MG63 (cell line): Measurements from ENCODE around the gene NDUFB1. TPM values are rescaled to one million over a fixed set of nuclear protein-coding genes. Genes with fewer than 3 reads are reported as not detected.

Source experiments
- DNase-seq: peaks from one replicate; pipeline ENCODE4 v3.0.0-alpha.2; 2020
- H3K27me3 ChIP-seq: fragments of 250-450 bp; sonication (Bioruptor Pico); 2 replicates; pipeline ENCODE4 v1.5.1; 2020; ENCODE audit warnings: mild to moderate bottlenecking, moderate library complexity
- H3K36me3 ChIP-seq: fragments of 250-450 bp; sonication (Bioruptor Pico); 2 replicates; pipeline ENCODE4 v1.5.1; 2020; ENCODE audit warnings: mild to moderate bottlenecking, moderate library complexity
- H3K4me3 ChIP-seq: fragments of 250-450 bp; sonication (Bioruptor Pico); 2 replicates; pipeline ENCODE4 v1.5.1; 2020; ENCODE audit warnings: mild to moderate bottlenecking, moderate library complexity
- H3K9me3 ChIP-seq: fragments of 250-450 bp; sonication (Bioruptor Pico); 2 replicates; pipeline ENCODE4 v1.5.1; 2020; ENCODE audit warnings: mild to moderate bottlenecking, moderate library complexity
- total RNA-seq: library from RNA; depleted of rRNA; stranded (reverse); fragments of >200 nt; shearing (Covaris generic); gene quantifications from 2 replicates; pipeline ENCODE4 v1.2.3, GENCODE V29; 2014; ENCODE audit warnings: low replicate concordance; rRNA removed

Gene NDUFB1
- total RNA-seq, 1 experiment from 2014 or later = 177 TPM

DNA sequence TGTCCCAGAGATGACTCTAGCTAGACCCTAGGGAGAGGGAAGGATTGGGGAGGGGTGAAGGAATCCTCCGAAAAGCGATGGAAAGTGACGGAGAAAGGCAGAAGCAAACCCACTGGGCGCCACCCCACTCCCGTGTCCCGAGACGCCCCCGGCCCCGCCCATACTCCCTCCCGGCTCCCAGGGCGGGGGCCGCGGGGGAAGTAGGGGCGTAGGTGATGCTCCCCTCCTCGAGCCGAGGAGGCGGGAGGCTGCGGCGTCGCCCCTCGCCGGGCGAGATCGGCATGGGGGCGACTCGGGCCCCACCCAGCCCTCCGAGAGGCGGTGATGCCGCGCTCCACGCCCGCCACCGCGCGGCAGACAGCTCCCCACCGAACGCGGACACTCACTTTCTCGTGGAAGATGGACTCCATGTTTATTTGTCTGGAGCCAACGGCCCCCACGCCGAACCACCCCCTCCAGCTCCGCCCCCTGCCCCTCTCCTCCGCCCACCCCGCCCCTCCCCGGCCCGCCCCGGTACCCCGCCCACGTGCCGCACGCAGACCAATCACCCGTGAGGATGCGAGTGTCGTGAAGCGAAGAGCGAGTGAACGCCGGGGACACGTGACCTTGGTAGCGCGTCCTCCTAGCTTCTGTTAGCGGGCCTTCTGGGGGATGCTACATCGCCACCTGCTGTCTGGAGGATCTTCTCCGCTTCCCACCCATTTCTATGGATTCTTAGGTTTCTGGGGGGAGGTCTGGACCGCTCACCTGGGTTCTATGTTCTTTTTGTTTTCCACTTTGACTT lies 15.2 kb downstream of the NDUFB1 start, which contains the start of gene ATXN3:
TSS of gene ATXN3 (minus strand) at position 440 of the 784 bp plus-strand sequence. CDS start at position 410, 30 bp downstream.
- no peaks in the 10 kb centered on the region for H3K27me3 ChIP-seq
- H3K4me3 ChIP-seq = peak within 1 kb of the TSS; percentile 89
- no peaks in the 10 kb centered on the region for H3K36me3 ChIP-seq
- peak; percentile 96 for DNase-seq
- H3K9me3 ChIP-seq = no peaks in the 10 kb centered on the region

DNA sequence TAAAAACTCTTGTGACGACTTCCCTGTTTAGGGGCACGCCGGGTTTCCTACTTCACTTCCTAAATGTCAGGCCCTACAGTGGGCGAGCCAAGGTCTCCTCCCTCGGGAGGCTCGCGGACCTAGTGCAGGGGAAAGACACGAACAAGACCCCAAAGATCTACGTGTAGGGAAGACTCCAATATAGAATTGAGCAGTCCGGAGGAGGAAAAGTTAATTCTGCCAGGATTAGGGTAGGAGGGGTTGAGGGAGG lies 15.7 kb downstream of the NDUFB1 start:
- DNase-seq = peak; percentile 36

DNA sequence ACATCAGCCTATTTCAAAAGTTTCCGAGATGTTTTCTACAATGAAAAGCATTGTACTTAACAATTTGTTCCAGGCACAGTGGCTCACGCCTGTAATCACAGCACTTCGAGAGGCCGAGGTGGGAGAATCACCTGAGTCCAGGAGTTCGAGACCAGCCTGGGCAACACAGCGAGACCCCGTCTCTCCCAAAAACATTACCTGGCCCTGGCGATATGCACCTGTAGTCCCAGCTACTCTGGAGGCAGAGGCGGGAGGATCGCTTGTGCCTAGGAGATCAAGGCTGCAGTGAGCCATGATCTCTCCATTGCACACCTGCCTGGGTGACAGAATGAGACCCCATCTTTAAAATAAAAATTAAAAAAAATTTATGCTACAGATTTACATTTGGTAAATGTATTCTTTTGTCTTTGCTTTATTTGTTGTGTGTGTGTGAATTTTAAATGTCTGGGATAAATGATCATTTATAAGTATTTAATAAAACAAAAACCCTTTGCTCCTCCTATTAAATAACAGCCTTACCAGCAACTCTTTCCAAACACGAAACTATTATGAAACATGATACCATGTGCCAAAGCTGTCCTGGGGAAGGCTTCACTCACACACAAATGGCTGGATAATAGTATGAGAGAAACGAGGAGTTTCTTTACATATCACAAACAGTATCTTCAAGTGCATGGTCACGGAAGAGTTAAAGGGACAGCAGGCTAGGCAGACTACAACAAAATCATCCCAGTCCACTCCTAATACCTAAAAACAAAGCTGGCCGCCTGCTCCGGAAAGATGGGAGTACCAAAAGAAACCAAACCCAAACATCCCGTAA lies 16.2 kb downstream of the NDUFB1 start:
- H3K9me3 ChIP-seq = no peaks in the 10 kb centered on the region
- H3K36me3 ChIP-seq = no peaks in the 10 kb centered on the region
- no peaks in the 10 kb centered on the region for H3K27me3 ChIP-seq
- DNase-seq = no peak
- peak overlapping the region; percentile 89 for H3K4me3 ChIP-seq

More for the DNA sequence above, 15.7 kb downstream of the NDUFB1 start:
- Histone ChIP-seq H3K27me3 (no peaks in the 10 kb centered on the region), H3K4me3 (peak overlapping the region; percentile 89), H3K36me3 (no peaks in the 10 kb centered on the region), H3K9me3 (no peaks in the 10 kb centered on the region)

DNA sequence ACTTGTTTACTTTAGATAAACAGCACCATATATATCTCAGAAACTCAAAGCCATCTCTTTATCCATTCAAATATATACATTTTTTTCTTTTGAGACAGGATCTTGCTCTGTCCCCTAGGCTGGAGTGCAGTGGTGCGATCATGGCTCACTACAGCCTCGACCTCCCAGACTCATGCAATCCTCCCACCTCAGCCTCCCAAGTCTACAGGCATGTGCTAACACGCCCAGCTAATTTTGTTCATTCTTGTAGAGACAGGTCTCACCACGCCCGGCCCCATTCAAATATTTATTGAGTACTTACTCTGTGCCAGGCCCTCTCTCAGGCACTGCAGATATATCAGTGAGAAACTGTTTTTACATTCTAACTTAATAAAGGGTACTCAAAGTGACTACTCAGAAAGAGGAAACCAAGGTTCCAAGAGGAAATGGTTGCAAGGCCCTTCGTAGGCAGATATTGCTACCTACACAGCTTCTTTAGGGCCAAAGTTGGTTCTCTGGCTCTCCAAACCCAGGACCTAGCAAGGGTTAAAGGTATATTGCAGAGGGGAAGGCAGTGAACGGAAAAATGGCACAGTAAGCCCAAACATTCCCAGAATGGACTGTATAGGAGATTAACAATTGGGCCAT lies 18.0 kb downstream of the NDUFB1 start:
- H3K36me3 ChIP-seq = no peaks in the 10 kb centered on the region
- no peak for DNase-seq
- H3K9me3 ChIP-seq = no peaks in the 10 kb centered on the region
- no peaks in the 10 kb centered on the region for H3K27me3 ChIP-seq
- no peak overlapping the region for H3K4me3 ChIP-seq

DNA sequence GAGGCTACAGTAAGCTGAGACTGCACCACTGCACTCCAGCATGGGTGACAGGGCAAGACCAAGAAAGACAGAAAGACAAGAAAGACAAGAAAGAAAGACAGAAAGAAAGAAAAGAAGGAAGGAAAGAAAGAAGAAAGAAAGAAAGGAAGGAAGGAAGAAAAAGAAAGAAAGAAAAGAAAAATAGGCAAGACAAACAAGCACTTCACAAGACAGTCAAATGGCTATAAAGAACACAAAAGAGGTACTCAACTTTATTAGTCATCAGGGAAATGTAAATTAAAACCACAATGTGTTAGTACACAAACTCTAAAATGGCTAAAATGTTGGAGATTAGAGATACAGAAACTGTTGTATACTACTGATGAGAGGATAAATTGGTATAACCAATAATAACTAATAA lies 21.7 kb downstream of the NDUFB1 start:
- no peak for DNase-seq
- Histone ChIP-seq H3K9me3 (no peaks in the 10 kb centered on the region), H3K27me3 (no peaks in the 10 kb centered on the region), H3K36me3 (no peaks in the 10 kb centered on the region), H3K4me3 (no peak overlapping the region)

DNA sequence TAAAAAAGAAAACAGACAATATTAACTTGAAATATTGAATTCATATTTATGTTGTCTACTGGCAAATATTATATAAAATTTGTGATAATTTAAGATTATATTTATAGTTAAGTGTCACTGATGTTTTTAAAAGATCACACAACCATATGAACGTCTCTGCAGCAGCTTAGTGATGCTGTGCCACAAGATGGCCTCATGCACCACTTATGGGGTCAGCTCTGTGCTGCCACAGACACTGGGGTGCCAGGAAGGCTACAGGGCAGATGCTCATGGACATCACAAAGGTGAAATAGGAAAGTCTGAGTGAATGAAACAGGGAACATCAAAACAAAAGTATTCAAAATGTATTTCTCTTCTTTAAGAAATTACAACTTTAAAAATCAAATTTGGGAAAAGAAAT lies 28.2 kb downstream of the NDUFB1 start:
- Histone ChIP-seq H3K36me3 (no peaks in the 10 kb centered on the region), H3K27me3 (no peaks in the 10 kb centered on the region), H3K4me3 (no peak overlapping the region), H3K9me3 (no peaks in the 10 kb centered on the region)
- no peak for DNase-seq

DNA sequence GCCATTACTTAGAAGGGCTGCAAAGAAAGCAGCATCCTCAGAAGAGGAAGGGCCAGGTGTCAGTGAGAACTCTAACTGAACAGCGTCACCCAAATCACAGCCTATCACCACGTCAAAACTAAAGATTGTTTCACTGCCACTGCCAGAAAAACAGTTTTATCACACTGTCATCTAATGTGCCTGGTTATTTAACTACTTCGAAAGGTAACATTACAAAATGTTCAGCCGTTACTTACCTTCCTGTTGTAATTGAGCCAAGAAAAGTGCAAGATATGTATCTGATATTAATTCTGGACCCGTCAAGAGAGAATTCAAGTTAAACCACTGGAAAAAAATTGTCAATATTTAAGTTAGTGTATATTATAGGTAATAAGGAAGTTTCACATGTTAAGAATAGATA lies 33.0 kb downstream of the NDUFB1 start:
- Histone ChIP-seq H3K27me3 (no peaks in the 10 kb centered on the region), H3K36me3 (no peaks in the 10 kb centered on the region; the same call in 1 of the 2 replicates)
- DNase-seq = no peak

DNA sequence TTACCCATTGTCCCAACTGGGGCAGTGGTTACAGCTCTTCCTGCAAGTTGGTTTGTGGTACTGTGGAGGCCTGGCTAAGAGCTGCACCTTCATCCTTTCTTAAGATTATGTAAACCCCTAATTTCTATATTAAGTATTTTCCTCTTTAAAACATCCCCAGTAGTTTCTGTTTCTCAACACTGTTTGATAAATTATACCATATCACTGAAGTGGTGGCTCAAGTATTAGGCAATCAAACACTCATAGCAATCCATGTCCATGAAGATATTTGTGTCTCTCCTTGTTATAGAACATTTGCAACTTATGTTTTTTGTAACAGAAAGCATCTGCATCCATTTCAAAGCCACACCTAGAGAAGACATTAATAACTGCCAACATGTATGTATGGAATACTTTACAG lies 47.0 kb downstream of the NDUFB1 start:
- Histone ChIP-seq H3K4me3 (no peak overlapping the region), H3K36me3 (peaks cover 4% of the 10 kb centered on the region; the same call in 1 of the 2 replicates), H3K9me3 (no peaks in the 10 kb centered on the region), H3K27me3 (no peaks in the 10 kb centered on the region)
- DNase-seq = no peak

More for the DNA sequence above, 33.0 kb downstream of the NDUFB1 start:
- Histone ChIP-seq H3K4me3 (no peak overlapping the region), H3K9me3 (no peaks in the 10 kb centered on the region)

Other genes starting within 250 kb of the NDUFB1 start
- gene FBLN5, start 174.0 kb downstream of the NDUFB1 start, total RNA-seq = 0.16 and 26.2 TPM in 2 replicates
- gene TRIP11, start 81.6 kb downstream of the NDUFB1 start, total RNA-seq = 7.9 and 13.4 TPM in 2 replicates
- 8.3 and 22.0 TPM in 2 replicates for gene ATXN3, start 15.1 kb downstream of the NDUFB1 start, total RNA-seq
- gene CPSF2, start 263 bp upstream of the NDUFB1 start, total RNA-seq = 39.2 and 67.6 TPM in 2 replicates
- gene SLC24A4, start 201.5 kb upstream of the NDUFB1 start, total RNA-seq = 0.07 TPM in 1 of 2 replicates, not detected in the other